ENCODE data around the gene HAGHL.
"Not testable (repeated sequence)": the region's sequence is repeated elsewhere in the genome, so short reads cannot be mapped to it uniquely, and the experiment has no call there.

The HAGHL gene

GRCh38 chr16:760545-761343 lies 33.8 kb downstream of the HAGHL start, which contains the start of gene MSLN:
Gene MSLN, plus strand, starts transcription at chr16:760734. Its CDS starts 1,947 bp downstream, at chr16:762681.
- DNase-seq = no peak

GRCh38 chr16:761625-762513 lies 35.0 kb downstream of the HAGHL start:
- DNase-seq = no peak

DNA sequence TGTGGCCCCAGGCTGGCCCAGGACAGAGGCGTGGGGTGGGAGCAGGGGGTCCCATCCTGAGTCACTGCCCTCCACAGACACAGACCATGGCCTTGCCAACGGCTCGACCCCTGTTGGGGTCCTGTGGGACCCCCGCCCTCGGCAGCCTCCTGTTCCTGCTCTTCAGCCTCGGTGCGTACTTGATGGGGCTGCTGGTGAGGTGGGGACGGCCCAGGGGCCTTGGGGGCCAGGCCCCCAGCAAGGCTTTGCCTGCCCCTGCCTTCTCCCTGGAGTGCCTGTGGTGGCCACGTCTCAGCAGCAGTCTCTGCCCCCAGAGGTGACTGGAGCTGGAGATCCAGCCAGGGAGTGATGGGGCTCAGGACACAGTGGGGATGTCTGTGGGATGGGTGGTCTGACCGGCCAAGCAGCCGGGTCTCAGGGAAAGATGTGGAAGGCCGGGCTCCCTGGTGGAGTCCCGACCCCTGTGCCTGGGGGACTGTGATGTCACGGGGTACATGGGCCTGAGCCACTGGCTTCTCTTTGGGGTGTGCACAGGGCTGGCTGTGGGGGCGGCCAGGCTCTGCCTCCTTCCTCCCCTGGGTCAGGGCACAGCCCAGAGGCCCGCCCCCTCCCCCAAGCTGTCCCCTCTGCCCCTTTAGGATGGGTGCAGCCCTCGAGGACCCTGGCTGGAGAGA lies 35.8 kb downstream of the HAGHL start:
- DNase-seq = no peak

DNA sequence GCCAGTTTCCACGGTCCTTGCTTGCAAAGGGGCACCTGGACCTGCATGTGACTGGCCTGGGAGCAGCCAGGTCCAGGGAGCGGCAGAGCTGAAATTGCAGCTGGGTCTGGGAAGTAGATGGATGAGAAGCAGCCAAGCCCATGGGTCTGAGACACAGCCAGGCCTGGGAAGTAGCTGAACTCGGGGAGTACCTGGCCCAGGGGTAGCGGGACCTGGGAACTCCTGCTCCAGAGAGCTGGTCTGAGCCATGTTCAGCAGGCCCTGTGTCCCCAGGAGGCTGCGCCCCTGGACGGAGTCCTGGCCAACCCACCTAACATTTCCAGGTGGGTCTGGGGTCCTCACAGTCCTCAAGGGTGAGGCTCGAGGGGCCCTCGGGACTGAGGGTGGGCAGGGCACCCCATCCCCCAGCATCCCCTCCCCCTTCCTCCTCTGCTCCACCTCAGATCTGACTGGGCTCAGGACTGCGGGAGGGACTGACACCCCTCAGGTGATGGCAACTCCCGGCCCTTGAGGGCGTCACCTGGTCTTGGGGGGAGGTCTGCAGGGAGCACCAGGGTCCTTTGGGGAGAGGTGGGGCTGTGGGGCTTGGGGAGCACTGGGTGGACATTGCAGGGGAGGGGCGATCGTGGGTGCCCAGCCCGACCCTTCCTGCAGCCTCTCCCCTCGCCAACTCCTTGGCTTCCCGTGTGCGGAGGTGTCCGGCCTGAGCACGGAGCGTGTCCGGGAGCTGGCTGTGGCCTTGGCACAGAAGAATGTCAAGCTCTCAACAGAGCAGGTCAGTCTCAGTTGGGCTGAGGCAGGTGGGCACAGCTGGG lies 36.7 kb downstream of the HAGHL start:
- DNase-seq = no peak

DNA sequence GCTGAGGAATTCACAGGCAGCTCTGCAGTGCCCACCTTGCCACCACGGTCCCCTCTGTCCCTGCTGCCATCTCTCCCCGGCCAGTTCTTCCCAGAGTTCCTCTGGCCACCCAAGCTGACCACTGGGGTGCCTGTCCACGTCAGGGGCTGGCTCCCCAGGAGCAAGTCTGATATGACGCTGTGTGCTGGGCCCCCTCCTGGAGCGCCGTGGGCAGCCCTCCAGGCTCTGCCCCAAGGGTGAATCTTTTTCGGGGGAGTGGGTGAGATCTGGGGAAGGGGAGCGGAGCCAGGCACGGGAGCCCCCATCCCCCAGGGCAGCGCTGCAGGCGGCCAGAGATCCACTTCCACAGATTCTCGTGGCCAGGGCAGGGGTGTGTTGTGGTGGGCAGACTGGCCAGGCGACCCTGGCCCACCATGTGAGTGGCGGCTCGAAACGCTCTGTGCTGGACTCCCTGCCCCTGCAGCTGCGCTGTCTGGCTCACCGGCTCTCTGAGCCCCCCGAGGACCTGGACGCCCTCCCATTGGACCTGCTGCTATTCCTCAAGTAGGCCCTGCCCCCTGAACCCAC lies 37.4 kb downstream of the HAGHL start:
- no peak for DNase-seq

- DNase-seq = no peak
These were observed 38.1 kb downstream of the HAGHL start for GRCh38 chr16:764848-765487.

DNA sequence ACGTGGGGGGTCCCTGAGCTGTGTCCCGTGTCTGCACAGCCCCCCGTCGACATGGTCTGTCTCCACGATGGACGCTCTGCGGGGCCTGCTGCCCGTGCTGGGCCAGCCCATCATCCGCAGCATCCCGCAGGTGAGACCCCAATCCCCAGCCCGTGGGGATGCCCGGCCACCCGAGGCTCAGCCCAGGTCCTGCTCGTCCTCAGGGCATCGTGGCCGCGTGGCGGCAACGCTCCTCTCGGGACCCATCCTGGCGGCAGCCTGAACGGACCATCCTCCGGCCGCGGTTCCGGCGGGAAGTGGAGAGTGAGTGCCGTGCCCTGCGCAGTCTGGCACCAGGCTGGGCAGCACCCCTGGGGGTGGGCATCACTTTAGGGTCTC lies 38.6 kb downstream of the HAGHL start:
- DNase-seq = no peak

DNA sequence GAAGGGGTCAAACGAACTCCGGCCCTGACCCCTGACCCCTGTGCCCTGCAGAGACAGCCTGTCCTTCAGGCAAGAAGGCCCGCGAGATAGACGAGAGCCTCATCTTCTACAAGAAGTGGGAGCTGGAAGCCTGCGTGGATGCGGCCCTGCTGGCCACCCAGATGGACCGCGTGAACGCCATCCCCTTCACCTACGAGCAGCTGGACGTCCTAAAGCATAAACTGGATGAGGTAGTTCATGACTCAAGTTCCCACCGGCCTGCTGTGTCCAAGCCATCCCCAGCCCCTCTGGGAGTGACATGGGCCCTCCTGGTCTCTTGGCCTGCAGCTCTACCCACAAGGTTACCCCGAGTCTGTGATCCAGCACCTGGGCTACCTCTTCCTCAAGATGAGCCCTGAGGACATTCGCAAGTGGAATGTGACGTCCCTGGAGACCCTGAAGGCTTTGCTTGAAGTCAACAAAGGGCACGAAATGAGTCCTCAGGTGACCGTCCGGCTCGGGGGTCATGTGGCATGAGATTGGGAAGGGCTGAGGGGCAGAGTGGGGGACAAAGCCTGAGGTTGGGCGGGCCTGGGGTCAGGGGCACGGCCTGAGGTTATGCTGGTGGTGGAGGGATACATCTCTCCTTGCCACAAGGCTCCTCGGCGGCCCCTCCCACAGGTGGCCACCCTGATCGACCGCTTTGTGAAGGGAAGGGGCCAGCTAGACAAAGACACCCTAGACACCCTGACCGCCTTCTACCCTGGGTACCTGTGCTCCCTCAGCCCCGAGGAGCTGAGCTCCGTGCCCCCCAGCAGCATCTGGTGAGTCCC lies 39.3 kb downstream of the HAGHL start:
- DNase-seq = no peak

- no peak for DNase-seq
These were observed 40.1 kb downstream of the HAGHL start for GRCh38 chr16:766820-767640.

GRCh38 chr16:767743-768235 lies 40.9 kb downstream of the HAGHL start:
- no peak for DNase-seq

GRCh38 chr16:768428-768827 lies 41.5 kb downstream of the HAGHL start:
- DNase-seq = no peak

GRCh38 chr16:769184-769784 lies 42.4 kb downstream of the HAGHL start:
- no peak for DNase-seq

DNA sequence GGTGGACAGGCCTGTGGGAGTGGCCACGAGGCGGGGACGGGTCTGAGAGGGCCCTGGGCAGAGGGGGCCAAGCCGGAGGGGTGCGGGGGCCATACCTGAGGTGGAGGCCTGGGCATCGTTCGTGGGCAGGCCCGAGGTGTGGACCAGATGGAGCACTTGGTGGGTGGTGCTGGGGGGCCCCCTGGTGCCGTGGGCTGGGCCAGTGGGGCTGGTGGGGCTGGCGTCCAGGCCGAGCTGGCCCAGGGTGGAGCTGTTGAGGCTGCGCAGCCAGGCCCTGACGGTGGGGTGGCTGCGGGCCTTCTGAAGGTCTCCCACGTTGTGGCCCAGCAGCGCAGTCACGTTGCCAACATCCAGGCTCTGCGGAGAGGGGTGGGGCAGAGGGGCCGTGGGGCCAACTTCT lies 43.0 kb downstream of the HAGHL start:
- DNase-seq = no peak

DNA sequence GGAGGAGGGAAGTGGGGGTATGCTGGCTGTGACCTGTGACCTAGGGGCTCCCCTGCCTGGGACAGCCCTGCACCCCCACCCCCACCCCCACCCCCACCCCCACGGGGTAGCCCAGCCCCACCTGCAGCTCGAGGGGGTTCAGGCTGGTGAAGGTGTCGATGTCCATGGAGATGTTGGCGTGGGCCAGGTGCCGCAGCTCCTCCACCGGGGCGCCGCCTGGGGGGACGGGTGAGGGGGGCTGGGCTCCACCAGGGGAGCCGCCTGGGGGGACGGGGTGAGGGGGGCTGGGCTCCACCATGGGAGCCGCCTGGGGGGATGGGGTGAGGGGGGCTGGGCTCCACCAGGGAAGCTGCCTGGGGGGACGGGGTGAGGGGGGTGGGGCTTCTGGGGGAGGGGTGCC lies 43.5 kb downstream of the HAGHL start:
- DNase-seq = no peak

DNA sequence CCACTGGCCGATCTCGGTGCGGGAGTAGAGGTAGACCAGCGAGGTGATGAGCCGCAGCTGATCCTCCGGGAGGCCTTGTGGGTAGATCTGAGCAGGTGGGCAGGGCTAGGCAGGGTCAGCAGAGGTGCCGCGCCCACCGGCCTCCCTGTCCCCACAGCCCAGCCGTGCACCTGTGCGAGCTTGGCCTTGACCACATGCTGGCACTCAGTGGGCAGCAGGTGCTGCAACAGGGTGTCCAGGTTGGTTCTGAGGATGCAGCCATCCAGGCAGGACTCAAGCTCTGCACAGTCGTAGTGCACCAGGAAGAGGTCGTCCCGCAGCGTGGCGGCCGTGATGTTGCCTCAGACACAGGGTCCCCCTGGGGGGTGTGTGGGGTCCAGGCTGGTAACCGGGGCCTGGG lies 46.1 kb downstream of the HAGHL start:
- no peak for DNase-seq

- DNase-seq = no peak
These were observed 47.4 kb downstream of the HAGHL start for GRCh38 chr16:774086-775001.

- no peak for DNase-seq
These were observed 48.4 kb downstream of the HAGHL start for GRCh38 chr16:775236-775796.

- DNase-seq = not testable (repeated sequence)
These were observed 49.4 kb downstream of the HAGHL start for GRCh38 chr16:776298-776697.
